HG03045 (cell line): ENCODE measurements around the gene NISCH.

Source experiments
- ATAC-seq: cut with Tn5 transposase; IDR thresholded peaks from one replicate; pipeline ENCODE4 v1.9.1; 2021; ENCODE audit warnings: mild to moderate bottlenecking, moderate library complexity; ENCODE audit not compliant: unreplicated experiment

Gene NISCH

DNA sequence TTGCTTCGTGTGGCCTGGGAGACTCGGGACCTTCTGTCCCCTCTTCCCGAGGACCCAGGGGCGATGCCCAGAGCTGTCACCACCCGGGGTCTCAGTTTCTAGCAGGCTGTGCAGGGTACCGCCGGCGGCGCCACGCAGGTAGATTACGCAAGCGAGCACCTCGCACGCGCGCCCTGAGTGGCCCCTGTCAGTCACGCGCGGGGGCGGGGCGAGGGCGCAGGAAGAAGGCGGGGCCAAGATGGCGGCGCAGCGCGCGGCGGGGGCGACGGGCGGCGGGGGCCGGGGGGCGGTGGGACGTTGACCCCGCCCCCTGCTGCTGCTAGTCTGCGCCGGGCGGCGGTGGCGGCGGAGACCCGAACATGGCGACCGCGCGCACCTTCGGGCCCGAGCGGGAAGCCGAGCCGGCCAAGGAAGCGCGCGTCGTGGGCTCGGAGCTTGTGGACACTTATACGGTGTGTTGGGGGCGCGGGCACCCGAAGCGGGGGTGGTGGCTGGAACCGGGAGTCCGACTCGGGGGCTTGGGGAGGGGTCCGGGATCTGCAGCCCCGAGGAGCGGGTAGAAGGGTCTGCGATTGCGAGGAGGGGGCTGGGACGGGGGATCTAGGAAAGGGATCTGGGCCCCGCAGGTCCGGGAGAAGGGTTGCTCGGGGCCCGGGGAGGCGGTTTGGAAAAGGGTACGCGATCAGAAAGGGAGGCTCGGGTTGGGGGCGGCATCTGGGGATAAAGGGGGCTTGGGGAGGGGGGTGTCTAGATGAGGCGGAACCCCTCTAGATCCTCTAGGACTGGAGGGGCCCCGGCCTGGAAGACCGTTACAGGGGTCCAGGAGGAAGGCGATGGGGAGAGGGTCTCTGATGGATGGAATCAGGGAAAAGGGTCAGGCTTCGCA, at the start of gene NISCH:
TSS of gene NISCH (plus strand) at position 322 of the 886 bp plus-strand sequence. CDS start at position 360, 38 bp downstream.
- peak; percentile 73 for ATAC-seq

DNA sequence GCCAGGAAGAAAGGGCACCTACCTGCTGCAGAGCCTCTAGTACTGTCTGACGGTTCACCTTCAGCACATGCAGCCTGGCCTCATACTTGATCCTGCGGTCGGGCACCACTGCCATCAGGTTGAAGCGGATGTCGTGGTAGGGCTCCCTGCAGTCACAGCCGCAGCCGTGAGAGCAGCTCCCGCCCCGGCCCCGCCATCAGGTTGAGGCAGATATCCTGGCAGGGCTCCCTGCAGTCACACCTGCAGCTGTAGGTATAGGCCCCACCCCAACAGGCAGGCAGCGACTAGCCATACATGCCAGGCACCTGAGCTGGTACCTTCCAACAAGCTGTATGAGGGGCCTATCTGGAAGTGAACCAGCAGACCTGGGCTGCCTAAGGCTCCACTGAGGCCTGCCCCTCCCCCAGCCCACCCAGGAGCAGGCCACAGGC, 49.2 kb upstream of the NISCH start:
- no peak for ATAC-seq

DNA sequence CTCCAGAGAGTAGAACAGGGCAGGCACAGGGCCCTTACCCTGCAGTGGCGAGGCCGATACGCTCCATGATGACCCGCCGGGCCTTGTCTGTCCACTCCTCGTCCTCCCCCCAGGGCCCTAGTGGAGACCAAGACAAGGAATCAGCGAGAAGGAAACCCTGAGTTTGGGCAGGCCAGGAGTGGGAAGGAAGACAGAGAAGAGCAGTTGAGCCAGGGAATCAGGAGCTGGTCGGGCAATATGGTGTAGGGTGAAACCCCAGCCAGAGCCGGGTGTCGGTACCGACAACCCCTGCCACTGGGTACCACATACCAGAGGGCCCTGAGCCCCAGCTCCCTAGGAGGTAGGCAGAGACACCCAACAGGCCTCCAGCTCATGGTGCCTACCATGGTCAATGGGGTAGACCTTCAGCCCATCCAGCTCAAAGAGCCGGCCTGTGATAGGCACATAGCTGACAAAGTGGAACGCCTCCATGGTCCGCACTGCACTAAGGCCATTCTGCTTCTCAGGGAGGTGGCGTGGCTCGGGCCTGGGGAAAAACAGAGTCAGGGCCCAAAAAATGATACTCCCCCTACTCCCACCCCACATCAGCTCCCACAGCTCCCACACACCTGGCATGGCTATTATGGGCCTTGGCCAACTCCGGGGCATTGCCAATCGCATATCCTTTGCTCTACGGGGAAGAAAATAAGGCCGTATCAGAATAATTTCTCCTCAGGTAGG, 48.5 kb upstream of the NISCH start:
- ATAC-seq = no peak

DNA sequence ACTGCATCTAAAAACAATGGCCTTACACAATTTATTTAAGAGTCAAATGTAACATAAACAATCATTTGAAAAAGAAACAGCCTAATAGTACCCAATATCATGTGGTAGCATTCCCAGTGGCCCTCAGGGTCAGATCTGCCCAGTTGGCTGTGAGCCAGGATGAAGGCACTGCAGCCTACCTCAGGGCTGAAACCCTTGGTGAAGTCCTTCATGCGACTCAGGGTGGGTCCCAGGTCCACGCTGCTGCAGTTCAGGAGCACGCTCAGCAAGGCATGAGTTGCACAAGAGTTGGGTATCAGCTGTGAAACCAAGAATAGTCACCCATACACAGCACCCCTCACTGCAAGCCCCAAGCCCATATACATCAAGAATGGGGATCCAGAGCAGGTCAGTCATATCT, 47.6 kb upstream of the NISCH start:
- no peak for ATAC-seq

DNA sequence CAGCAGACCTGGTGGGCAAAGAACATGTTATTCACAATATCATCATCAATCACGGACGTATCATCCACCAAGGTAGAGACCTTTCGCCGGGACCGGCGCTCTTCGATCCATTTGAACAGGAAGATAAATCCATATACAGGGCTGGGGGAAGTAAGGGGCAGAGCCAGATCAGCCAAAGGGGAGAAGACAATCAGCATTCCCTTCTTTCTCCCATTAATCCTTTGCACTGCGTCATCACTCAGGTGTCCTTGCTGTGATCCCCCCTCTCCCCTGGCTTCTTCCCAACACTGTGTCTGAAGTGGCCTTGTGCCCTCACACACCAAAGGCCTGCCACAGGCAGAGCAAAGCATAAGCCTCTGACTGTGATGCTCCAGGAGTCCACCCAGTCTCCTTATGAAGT, 46.9 kb upstream of the NISCH start:
- ATAC-seq = no peak

DNA sequence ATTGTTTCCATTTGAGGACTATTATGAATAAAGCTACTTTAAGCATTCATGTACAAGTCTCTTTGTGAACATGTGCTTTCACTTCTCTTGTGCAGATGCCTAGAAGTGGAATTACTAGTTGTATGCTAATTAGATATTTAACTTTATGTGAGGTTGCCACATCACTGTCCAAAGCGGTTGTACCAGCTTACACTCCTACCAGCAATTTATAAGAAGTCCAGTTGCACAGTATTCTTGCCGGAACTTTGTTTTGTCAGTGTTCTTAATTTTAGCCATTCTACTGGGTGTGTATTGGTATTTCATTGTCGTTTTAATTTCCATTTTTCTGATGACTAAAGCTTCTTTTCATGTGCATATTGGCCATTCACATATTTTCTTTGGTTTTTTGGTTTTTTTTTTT, 39.6 kb upstream of the NISCH start:
- ATAC-seq = no peak

DNA sequence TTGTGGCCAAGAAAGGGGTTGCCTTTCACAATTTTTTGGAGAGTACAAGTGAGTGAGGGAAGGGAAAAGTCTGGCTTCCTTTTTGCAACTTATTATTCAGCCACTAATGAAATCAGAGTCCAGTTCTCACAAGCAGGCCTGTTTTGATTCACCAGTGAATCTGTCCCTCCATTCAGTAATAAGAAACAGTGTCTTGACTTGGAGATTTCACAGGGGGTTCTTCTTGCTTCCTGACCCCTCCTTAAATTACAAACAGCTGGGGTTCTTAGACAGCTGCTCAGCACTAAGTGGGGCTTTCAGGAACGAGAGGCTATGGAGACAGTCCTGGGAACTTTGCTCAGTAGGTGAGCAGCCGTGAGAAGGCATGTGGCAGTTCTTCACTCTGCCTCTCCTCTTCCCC, 35.0 kb upstream of the NISCH start:
- no peak for ATAC-seq

DNA sequence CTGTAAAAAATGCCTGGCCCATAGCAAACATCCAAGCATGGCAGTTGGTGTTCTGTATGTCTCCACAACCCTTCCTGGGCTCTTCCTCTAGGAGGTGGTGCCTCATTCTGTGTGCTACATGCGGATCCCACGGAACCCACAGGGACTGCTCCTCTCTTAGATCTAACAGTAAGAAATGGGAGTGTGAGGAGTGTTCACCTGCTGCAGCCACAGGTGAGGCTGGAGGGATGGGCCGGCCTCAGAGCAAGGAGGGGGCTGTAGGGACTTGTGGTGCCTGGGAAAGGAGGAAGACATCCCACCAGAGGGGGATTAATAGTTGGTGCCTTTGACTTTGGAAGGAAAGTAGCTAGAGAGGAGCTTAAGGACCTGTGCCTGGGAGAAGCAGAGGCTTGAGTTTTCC, 32.7 kb upstream of the NISCH start:
- ATAC-seq = no peak

DNA sequence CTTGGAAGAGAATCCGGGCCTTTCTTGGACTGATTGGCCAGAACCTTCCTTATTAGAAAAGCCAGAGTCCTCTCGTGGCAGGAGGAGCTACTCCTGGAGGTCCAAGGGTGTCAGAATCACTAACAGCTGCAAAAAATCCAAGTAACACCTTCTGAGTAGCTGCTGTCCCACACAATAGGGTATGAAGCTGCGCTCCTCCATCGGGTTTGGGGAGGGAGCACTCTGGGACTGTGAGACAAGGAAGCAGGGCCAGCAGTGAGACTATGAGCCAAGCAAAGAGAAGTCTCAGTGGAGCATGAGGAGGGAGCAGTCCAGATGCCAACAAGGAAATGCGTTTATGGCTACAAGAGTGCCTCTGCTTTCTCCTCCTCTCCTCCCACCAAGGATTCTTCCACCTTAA, 32.2 kb upstream of the NISCH start:
- no peak for ATAC-seq

DNA sequence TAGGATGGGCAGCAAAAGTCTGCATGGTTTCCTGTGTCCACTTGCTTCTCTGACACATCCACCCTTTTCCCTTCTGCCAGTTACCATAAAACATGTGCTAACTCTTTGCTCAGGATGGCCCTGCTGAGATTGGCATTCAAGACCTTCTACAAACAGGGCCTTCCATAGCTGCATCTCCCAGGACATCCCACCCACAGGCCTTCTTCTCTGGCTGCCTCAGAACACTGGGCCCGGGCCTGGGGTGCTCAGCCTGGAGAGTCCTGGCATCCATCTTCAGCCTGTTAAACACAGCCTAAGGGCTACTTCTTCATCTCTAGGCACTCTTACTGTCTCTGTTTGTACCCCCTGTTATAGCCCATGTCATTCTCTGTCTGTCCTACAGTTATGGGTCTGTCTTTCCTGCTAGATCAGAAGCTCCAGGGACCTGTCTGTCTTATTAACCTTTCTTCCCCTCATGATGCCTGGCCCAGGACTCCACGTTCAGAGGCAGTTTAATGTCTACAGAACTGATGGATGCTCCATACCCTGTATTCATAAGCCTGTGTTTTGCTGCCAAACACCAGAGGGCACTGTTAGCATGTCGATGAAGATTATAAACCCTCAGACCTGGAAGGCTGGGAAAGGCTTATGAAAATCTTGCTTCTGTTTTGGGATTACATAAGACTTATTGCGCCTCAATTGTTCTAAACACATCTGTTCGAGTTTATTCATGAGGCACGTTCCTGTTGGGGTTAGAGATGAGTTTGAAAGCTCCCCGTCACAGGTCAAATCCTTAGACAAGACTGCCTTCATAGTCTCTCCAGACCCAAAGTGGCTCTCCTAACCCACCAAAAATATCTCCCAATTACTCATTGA, 27.0 kb upstream of the NISCH start:
- no peak for ATAC-seq

DNA sequence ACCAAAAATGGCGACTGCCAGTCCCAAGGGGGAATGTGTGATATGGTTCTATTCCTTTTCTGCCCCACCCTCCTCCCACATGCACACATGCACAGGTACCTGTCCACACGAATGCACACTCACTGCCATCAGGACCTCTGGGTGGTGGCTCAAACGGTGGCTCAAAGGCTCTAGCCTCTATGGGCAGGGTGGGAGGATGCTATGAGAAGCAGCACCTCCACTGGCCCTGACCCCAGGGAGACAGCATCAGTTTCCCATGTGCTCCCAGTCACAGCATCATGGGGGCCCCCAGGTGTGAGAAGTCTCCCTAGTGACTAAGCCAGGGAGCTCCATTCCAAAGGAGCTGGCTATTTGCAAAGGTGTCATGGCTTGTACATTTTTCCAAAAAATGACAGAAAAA, 26.4 kb upstream of the NISCH start:
- no peak for ATAC-seq

DNA sequence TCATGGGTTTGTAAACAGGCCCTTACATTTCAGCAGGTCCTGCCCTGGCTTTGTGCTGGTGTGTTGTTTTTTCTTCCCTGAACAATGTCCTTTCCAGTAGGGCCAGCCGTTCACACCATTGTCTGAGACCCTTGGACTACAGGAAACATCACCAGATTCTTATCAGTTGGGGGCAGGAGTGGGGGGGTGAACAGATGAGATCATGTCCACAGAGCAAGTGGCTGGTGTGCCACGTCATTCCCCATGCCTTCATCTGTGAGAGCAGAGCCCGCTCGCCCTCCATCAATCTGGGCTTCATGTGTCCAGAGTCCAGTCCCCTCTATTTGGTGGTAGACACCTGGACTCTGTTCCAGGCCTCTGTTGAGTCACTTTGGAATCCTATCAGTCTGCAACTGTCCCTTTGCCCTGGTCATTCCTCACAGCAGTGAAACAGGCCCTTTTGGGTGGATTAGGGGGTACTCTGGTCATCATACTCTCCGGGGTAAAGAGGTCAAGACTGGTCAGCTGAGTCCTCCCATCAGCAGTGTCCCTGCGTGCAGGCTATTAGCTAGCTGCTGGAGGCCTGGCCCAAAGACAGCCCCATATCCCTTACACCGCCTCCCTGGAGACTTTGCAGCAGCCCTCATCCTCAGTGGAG, 25.5 kb upstream of the NISCH start:
- no peak for ATAC-seq

DNA sequence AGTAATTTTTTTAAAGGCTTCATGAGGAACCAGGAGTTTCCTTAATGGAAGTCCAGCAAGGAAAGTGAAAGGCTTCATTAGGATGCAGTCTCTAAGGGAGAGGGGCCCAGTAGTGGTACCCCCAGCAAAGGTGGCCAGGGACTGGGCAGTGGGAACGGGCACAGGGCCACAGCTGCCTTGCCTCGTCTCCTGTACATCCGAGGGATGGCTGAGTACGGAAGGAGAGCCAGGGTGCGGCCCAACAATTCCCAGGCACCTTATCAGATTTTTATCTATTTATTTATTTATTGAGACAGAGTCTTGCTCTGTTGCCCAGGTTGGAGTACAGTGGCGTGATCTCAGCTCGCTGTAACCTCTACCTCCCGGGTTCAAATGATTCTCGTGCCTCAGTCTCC, 25.0 kb upstream of the NISCH start:
- ATAC-seq = no peak

DNA sequence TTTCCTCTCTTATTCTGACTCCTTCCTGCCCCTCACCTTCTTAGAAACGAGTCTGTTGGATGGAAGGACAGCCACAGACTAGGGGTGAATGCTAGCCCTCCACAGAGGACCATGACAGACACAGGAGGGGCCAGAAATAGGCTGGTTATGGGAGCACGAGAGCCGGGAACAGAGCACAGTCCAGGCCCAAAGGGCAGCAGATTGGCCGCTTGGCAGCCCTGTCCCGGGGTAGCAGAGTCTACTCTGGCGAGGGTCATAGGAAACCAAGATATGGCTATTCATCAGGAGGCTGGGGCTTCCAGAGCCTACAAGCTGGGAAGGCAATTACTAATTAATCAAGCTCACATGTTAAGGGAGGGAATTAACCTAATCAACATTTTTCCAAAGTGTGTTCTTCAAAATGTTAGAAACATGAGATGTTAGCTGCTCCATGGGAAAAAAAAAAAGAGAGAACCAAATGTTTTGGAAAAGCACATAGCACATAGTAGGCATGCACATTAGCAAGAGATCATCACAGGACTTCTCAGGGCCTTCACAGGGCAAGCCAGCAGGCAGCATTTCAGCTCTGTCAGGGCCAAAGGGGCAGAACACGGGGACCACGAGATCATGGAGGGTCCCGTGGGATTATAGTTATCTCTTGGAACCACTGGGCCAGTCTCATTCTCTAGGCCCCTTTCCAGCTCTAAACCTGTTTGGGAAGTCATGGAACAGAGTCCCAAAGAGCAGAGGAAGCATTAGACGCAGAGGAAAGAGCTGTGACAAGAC, 23.8 kb upstream of the NISCH start:
- ATAC-seq = no peak

DNA sequence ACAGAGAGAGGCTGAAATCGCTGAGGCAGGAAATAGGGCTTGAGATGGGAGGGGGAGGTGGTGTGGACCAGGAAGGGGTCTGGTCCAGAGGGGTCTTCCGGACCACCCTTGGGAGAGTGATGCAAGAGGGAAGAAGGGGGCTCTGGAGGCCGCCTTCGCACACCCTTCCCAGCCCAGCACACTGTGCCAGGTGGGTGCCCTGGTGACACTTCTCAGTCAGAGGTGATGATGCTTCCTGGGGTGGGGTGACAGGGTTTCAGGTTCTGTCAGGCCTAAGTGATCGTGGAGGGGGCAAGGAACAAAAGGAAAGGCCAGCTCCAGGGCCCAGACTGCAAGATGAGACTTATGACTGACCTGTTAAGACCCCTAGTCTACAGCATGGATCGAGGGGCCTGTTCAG, 23.2 kb upstream of the NISCH start:
- no peak for ATAC-seq

DNA sequence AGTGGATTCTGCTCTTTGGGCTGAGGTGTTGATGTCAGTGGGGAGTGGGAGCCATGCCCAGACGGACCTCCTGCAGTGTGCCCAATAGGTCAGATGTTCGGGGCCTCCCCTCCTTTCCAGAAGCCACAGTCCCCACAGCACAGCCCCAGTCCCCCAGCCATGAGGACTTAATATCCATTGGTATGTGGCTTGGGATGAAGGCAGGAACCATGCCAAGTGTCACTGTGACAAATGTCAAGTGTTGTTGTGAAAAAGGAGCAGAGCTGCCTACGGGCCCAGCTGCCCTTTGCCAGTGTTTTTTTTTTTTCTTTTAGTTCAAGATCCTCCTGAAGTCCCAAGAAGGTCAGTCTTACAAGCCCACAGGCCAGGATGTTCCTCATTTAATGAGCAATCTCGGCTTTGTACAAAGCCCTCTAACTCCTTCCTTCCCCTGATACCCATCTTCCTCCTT, 22.7 kb upstream of the NISCH start:
- ATAC-seq = no peak

DNA sequence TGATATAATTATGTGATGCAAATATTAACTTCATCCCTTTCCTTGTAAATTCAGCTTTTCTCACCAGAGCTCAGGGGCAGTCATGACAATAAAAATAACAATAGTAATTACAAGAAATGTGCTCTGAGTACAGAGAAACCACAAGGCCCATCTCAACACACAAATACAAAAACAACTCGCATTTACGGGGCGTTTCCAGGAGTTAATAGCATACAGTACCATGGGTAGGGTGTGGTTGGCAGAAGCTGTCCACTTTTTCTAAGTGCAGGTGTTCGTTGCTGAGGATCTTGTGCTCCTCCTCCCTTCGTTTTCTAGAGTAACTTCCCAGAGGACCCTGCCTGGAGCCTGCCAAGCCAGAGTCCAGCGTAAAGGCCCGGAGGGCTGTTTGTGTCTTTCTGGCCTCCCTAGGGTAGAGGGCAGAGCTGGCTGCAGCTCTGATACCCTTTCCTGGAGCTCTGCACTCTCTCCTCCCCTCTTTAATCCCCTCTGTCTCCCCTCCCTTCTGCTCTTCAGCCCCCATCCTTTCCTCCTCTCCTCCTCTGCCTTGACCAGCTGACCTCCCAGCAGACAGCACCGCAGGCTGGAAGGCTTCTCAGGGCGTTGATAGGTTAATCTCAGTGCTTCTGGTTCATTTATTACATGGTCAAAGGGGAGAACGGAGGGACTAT, 21.9 kb upstream of the NISCH start:
- no peak for ATAC-seq

DNA sequence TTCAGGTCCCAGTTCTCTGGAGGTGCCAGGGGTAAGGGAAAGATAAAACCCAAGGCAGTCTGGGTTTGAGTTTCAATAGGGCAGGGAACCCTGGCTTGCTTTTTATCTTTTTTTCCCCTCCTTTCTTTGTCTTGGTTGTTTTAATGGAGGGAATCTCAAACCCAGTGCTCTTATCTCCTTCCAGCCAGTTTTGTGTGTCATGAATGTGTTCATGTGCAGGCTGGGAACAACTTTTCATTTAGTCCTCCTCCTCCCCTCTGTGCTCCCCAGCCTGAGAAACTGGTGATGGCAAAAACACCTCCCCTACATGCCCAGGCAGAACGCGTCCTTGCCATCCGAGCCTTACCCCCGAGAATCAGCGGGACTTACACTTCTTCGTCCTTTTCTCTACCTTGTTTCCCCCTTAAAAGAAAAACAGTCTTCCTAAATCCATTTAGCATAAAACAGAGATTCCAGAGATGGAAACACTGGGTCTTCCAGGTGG, 21.4 kb upstream of the NISCH start:
- ATAC-seq = no peak

DNA sequence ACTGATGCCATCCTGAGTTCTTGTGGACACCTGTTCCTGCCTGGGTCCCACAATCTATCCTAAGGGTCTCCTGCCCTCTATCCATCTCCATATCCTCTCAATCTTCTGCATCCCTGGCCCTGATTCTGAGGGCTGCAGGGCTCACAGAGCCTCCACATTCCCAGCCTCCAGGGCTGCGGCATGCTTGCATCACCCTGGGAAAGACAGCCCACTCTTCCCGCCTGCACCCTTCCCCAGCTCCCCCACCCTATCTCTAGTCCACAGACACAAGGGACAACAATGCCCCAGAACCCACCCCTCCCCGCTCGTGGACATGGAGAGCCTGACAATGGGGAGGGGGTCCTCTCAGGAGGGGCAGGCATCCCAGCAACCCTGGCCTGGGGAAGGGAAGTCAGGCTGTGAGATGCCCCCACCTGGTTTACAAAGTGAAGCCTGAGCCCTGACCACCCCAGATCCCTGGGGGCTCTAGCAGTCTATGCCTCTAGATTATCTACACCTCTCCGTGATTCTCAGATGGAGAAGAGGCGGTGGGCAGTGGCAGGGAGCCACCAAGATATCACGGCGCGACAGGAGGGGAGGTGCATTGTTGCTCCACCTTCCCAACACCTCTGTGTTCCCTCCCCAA, 20.8 kb upstream of the NISCH start:
- ATAC-seq = no peak
